Endothelial cell of umbilical vein (primary cell): ENCODE data around the gene C5orf58. TPM values are rescaled to one million over a fixed set of nuclear protein-coding genes. Genes with fewer than 3 reads are reported as not detected.

Experiments
- BruUV-seq: library from RNA; stranded (reverse); fragments of 400-500 nt; replicated peaks from 2 replicates; lab custom pipeline; 2021; lab: Mats Ljungman, UMichigan
- CTCF ChIA-PET: fragments of 300-600, 350-600 bp; sonication (Branson Sonifier 250); formaldehyde crosslinking; loops from one replicate; lab custom pipeline; 2021; ENCODE audit warnings: antibody characterized with exemption, inconsistent platforms; lab: Charles Lee
- POLR2A ChIA-PET: fragments of 300-600, 350-600 bp; sonication (Branson Sonifier 250); formaldehyde crosslinking; loops from one replicate; lab custom pipeline; 2021; ENCODE audit warnings: antibody characterized with exemption, inconsistent platforms; lab: Charles Lee
- DNase-seq: peaks from one replicate; pipeline ENCODE4 v3.0.0-alpha.2; 2011; ENCODE audit warnings: low read depth, low spot score
- FAIRE-seq: peaks from 2 replicates; lab custom pipeline; 2011; peaks lifted over from hg19 to GRCh38; lab: Jason Lieb, UNC
- H2AFZ ChIP-seq: 2 replicates; pipeline ENCODE4 v1.6.0; 2012; ENCODE audit warnings: low read depth, low read length, control low read depth, inconsistent platforms
- H3K27ac ChIP-seq: 2 replicates; pipeline ENCODE4 v1.5.1; 2011; ENCODE audit warnings: low read depth, mild to moderate bottlenecking, control low read depth, low read length, moderate library complexity; ENCODE audit not compliant: insufficient read depth
- H3K27me3 ChIP-seq, 2 experiments: 2 replicates each; pipeline versions ENCODE4 v1.6.0 to v1.6.1; 2011; ENCODE audit warnings: low read length in 2 of 2, mixed read lengths in 1 of 2; ENCODE audit not compliant: control insufficient read depth in 2 of 2, insufficient read depth in 2 of 2
- H3K36me3 ChIP-seq, 2 experiments: 2 replicates in 1 of 2; 3 replicates in 1 of 2; pipeline ENCODE4 v1.5.1; 2011; ENCODE audit warnings: low read length in 2 of 2, mild to moderate bottlenecking in 1 of 2, moderate library complexity in 1 of 2; ENCODE audit not compliant: control insufficient read depth in 2 of 2, insufficient read depth in 2 of 2; ENCODE audit errors: extremely low read depth in 1 of 2
- H3K4me1 ChIP-seq: 3 replicates; pipeline ENCODE4 v1.5.1; 2011; ENCODE audit warnings: mild to moderate bottlenecking, low read length; ENCODE audit not compliant: control insufficient read depth, insufficient read depth; ENCODE audit errors: extremely low read depth
- H3K4me2 ChIP-seq: 2 replicates; pipeline ENCODE4 v1.6.1; 2011; ENCODE audit warnings: low read length, control low read depth, mixed read lengths; ENCODE audit not compliant: insufficient read depth
- H3K4me3 ChIP-seq, 3 experiments: fragments of 200-600 bp in 1 of 3; sonication (generic), shearing (Covaris generic) in 1 of 3; replicated peaks in 1 of 3; 2 replicates each; pipeline ENCODE4 v1.5.1; 2011 to 2016; ENCODE audit warnings: control low read depth in 3 of 3, low read length in 3 of 3, mild to moderate bottlenecking in 2 of 3, inconsistent platforms in 1 of 3, low read depth in 1 of 3, moderate library complexity in 1 of 3; ENCODE audit not compliant: insufficient read depth in 1 of 3
- H3K79me2 ChIP-seq: 2 replicates; pipeline ENCODE4 v1.6.0; 2012; ENCODE audit warnings: low read length, inconsistent platforms; ENCODE audit not compliant: control insufficient read depth, insufficient read depth
- H3K9ac ChIP-seq: replicated peaks from 2 replicates; pipeline ENCODE3; 2011; ENCODE audit warnings: low read length, control low read depth; ENCODE audit not compliant: insufficient read depth; ENCODE audit errors: extremely low read depth
- H3K9me1 ChIP-seq: replicated peaks from 3 replicates; pipeline ENCODE4 v1.6.0; 2011; ENCODE audit warnings: mild to moderate bottlenecking, low read length; ENCODE audit not compliant: control insufficient read depth, insufficient read depth; ENCODE audit errors: extremely low read depth
- H3K9me3 ChIP-seq: replicated peaks from 2 replicates; pipeline ENCODE4 v1.5.1; 2012; ENCODE audit warnings: low read length, inconsistent platforms; ENCODE audit not compliant: control insufficient read depth, insufficient read depth
- H4K20me1 ChIP-seq: replicated peaks from 2 replicates; pipeline ENCODE3; 2011; ENCODE audit warnings: mild to moderate bottlenecking, low read length; ENCODE audit not compliant: control insufficient read depth, insufficient read depth; ENCODE audit errors: extremely low read depth
- CTCF ChIP-seq, 2 donors: IDR thresholded peaks; 1 replicate in 1 of 2; 2 replicates in 1 of 2; pipeline ENCODE4 v1.5.1; 2011; ENCODE audit warnings: low read length in 2 of 2, mild to moderate bottlenecking in 2 of 2, moderate library complexity in 2 of 2, control low read depth in 1 of 2, inconsistent platforms in 1 of 2, low read depth in 1 of 2; ENCODE audit not compliant: insufficient read depth in 1 of 2; ENCODE audit errors: extremely low read depth in 1 of 2
- EZH2 ChIP-seq: IDR thresholded peaks from 2 replicates; pipeline ENCODE4 v1.6.1; 2012; ENCODE audit warnings: borderline replicate concordance, low read depth, mild to moderate bottlenecking, moderate library complexity, low read length, inconsistent platforms; ENCODE audit not compliant: severe bottlenecking
- FOS ChIP-seq: IDR thresholded peaks from 2 replicates; pipeline ENCODE4 v1.6.1; 2011; ENCODE audit warnings: mild to moderate bottlenecking, low read length, moderate library complexity, borderline replicate concordance; ENCODE audit not compliant: insufficient read depth
- GATA2 ChIP-seq: IDR thresholded peaks from 2 replicates; pipeline ENCODE4 v1.7.0; 2011; ENCODE audit warnings: low read depth, mild to moderate bottlenecking, moderate library complexity, mixed read lengths, low read length; ENCODE audit not compliant: insufficient read length, insufficient read depth
- JUN ChIP-seq: IDR thresholded peaks from 2 replicates; pipeline ENCODE4 v1.6.1; 2011; ENCODE audit warnings: borderline replicate concordance, low read depth; ENCODE audit not compliant: insufficient read length, insufficient read depth
- MAX ChIP-seq: IDR thresholded peaks from 2 replicates; pipeline ENCODE4 v1.6.1; 2011; ENCODE audit not compliant: insufficient read depth, insufficient read length
- MYC ChIP-seq: IDR thresholded peaks from one replicate; pipeline ENCODE4 v1.6.1; 2011; ENCODE audit warnings: mild to moderate bottlenecking, low read depth, low read length
- POLR2A ChIP-seq: IDR thresholded peaks from 2 replicates; pipeline ENCODE4 v1.6.1; 2012; ENCODE audit warnings: low read depth, mild to moderate bottlenecking, control low read depth, low read length
- POLR2AphosphoS5 ChIP-seq: IDR thresholded peaks from 2 replicates; pipeline ENCODE4 v1.6.1; 2012; ENCODE audit warnings: low read depth, mild to moderate bottlenecking, control low read depth, low read length, moderate library complexity; ENCODE audit not compliant: insufficient read depth
- dilution Hi-C: fragments of 300-500 bp; cut with MboI; formaldehyde crosslinking; loops from one replicate; pipeline ENCODE4 v1.15.0; 2019; ENCODE audit warnings: low sequenced_read_pairs; ENCODE audit not compliant: extremely low pct_ligation_motif_present
- intact Hi-C: fragments of 100-400 bp; cut with micrococcal nuclease; formaldehyde crosslinking; loops from one replicate; pipeline ENCODE4 v1.10.0; 2022
- polyA plus RNA-seq, 4 experiments: library from polyadenylated mRNA; depleted of rRNA in 3 of 4; stranded (reverse) in 3 of 4; unstranded in 1 of 4; fragments of >200 nt; gene quantifications; 2 replicates each; pipeline versions ENCODE4 v1.2.1 to v1.2.3, GENCODE V29; 2011 to 2012; ENCODE audit warnings: missing spikeins in 1 of 4
- total RNA-seq: library from RNA; stranded (reverse); gene quantifications from 2 replicates; pipeline ENCODE4 v1.2.3, GENCODE V29; 2021

C5orf58 gene
- total and polyA plus RNA-seq, 2 donors (not counting 3 experiments of a cell fraction or from before 2014, with no cell fraction given), result not detected

GRCh38 chr5:170252109-170252508 lies 19.3 kb downstream of the C5orf58 start:
- ChIA-PET CTCF (interaction anchor here (1.2 to 1.8 kb wide), 2 partner anchors 26 to 41 kb away, joined by 5 read pairs; no protein-coding TSS in a partner anchor), POLR2A (no interaction called here)
- Histone ChIP-seq H3K4me1 (no peaks in the 10 kb centered on the region), H3K9me3 (no peaks in the 10 kb centered on the region), H3K4me2 (no peak overlapping the region), H3K9ac (no peak overlapping the region), H3K4me3 (no peak overlapping the region), H4K20me1 (no peaks in the 10 kb centered on the region), H3K79me2 (no peaks in the 10 kb centered on the region), H3K27me3 (peaks cover 7 to 36% of the 10 kb centered on the region in 2 experiments), H3K9me1 (no peaks in the 10 kb centered on the region), H3K36me3 (no peaks in the 10 kb centered on the region), H2AFZ (no peak overlapping the region), H3K27ac (no peak overlapping the region)
- FAIRE-seq (no peak), DNase-seq (no peak)
- BruUV-seq, result no TSS peak
- TF ChIP-seq CTCF (IDR thresholded peaks at IDR 0.05; ENCODE audit: extremely low read depth in 1 of 2, insufficient read depth in 1 of 2, low read depth in 1 of 2, low read length in 2 of 2) (no peak), POLR2A (no peak), GATA2 (no peak), EZH2 (no peak)
- intact Hi-C loops, result no loop called here
- dilution Hi-C loops, result no loop called here

GRCh38 chr5:170252720-170253350 lies 20.1 kb downstream of the C5orf58 start:
- no peak overlapping the region for H3K27ac ChIP-seq
- ChIA-PET CTCF (interaction anchor here (1.2 to 1.8 kb wide), 2 partner anchors 27 to 40 kb away, joined by 5 read pairs; no protein-coding TSS in a partner anchor), POLR2A (no interaction called here)
- no peak overlapping the region for H3K9ac ChIP-seq
- no peaks in the 10 kb centered on the region for H3K79me2 ChIP-seq
- BruUV-seq, result no TSS peak
- FAIRE-seq (no peak), DNase-seq (no peak)
- intact Hi-C loops, result no loop called here
- TF ChIP-seq MYC (no peak), MAX (no peak), FOS (no peak), POLR2AphosphoS5 (no peak), GATA2 (no peak), JUN (no peak), POLR2A (no peak), EZH2 (no peak), CTCF (IDR thresholded peaks at IDR 0.05; ENCODE audit: extremely low read depth in 1 of 2, insufficient read depth in 1 of 2, low read depth in 1 of 2, low read length in 2 of 2) (no peak)
- dilution Hi-C loops, result no loop called here
- no peaks in the 10 kb centered on the region for H3K36me3 ChIP-seq
- H3K4me3 ChIP-seq, result no peak overlapping the region
- peaks cover 7 to 35% of the 10 kb centered on the region in 2 experiments for H3K27me3 ChIP-seq
- no peak overlapping the region for H2AFZ ChIP-seq
- no peaks in the 10 kb centered on the region for H3K9me1 ChIP-seq
- H3K4me1 ChIP-seq, result no peaks in the 10 kb centered on the region
- H3K9me3 ChIP-seq, result no peaks in the 10 kb centered on the region
- no peak overlapping the region for H3K4me2 ChIP-seq
- H4K20me1 ChIP-seq, result no peaks in the 10 kb centered on the region
